A673 (cell line): ENCODE data around the gene LIX1. TPM values are rescaled to one million over a fixed set of nuclear protein-coding genes. Genes with fewer than 3 reads are reported as not detected.

Source experiments
- BruUV-seq: library from RNA; stranded (reverse); fragments of 400-500 nt; replicated peaks from 2 replicates; lab custom pipeline; 2021; lab: Mats Ljungman, UMichigan
- CTCF ChIA-PET: fragments of 300-600 bp; sonication (Branson Sonifier 250); formaldehyde crosslinking; loops from one replicate; lab custom pipeline; 2022; ENCODE audit warnings: antibody characterized with exemption; lab: Charles Lee
- POLR2A ChIA-PET: fragments of 300-600 bp; sonication (Branson Sonifier 250); formaldehyde crosslinking; loops from one replicate; lab custom pipeline; 2022; ENCODE audit warnings: antibody characterized with exemption; ENCODE audit not compliant: low non-redundant PET; lab: Charles Lee
- DNase-seq: peaks from one replicate; pipeline ENCODE4 v3.0.0-alpha.2; 2015; ENCODE audit warnings: low spot score
- H3K27ac ChIP-seq: fragments of 200-600 bp; sonication (generic); 2 replicates; pipeline ENCODE4 v1.5.1; 2016; ENCODE audit warnings: mixed run types, low read depth, mild to moderate bottlenecking, mixed read lengths, antibody characterized with exemption, low read length; ENCODE audit not compliant: poor library complexity, severe bottlenecking
- H3K27me3 ChIP-seq: fragments of 200-600 bp; sonication (generic); replicated peaks from 2 replicates; pipeline ENCODE4 v1.6.1; 2017; ENCODE audit warnings: mixed run types, low read depth, mild to moderate bottlenecking, mixed read lengths, antibody characterized with exemption, low read length; ENCODE audit not compliant: insufficient read depth, poor library complexity
- H3K36me3 ChIP-seq: fragments of 200-600 bp; sonication (generic); 2 replicates; pipeline ENCODE4 v1.6.1; 2016; ENCODE audit warnings: mixed run types, mild to moderate bottlenecking, mixed read lengths, antibody characterized with exemption, low read length; ENCODE audit not compliant: insufficient read depth, poor library complexity, severe bottlenecking
- H3K4me1 ChIP-seq: fragments of 200-600 bp; sonication (generic); 2 replicates; pipeline ENCODE4 v1.6.1; 2017; ENCODE audit warnings: mixed run types, mild to moderate bottlenecking, mixed read lengths, antibody characterized with exemption, low read length; ENCODE audit not compliant: insufficient read depth, poor library complexity, severe bottlenecking
- H3K4me3 ChIP-seq: fragments of 200-600 bp; sonication (generic); 2 replicates; pipeline ENCODE4 v1.5.1; 2016; ENCODE audit warnings: low read depth, mixed run types, mild to moderate bottlenecking, mixed read lengths, low read length; ENCODE audit not compliant: poor library complexity, severe bottlenecking
- H3K9me3 ChIP-seq: fragments of 200-600 bp; sonication (generic); 2 replicates; pipeline ENCODE4 v1.6.1; 2016; ENCODE audit warnings: mixed run types, low read depth, mild to moderate bottlenecking, mixed read lengths, antibody characterized with exemption, low read length; ENCODE audit not compliant: poor library complexity, severe bottlenecking
- CTCF ChIP-seq: fragments of 300-800, 200-600 bp; sonication (generic); conservative IDR thresholded peaks from 2 replicates; pipeline ENCODE4 v1.5.1; 2017; ENCODE audit warnings: low read depth, mild to moderate bottlenecking, antibody characterized with exemption, low read length, moderate library complexity, mixed read lengths
- EZH2 ChIP-seq: fragments of 200-600 bp; sonication (generic); IDR thresholded peaks from 2 replicates; pipeline ENCODE4 v1.6.1; 2017; ENCODE audit warnings: borderline replicate concordance, low read depth, mild to moderate bottlenecking, mixed read lengths, antibody characterized with exemption, low read length; ENCODE audit not compliant: poor library complexity, severe bottlenecking
- intact Hi-C: fragments of 100-400 bp; cut with micrococcal nuclease; formaldehyde crosslinking; loops from one replicate; pipeline ENCODE4 v1.10.0; 2022; ENCODE audit not compliant: unreplicated experiment
- total RNA-seq: library from RNA; stranded (reverse); gene quantifications from 2 replicates; pipeline ENCODE4 v1.2.3, GENCODE V29; 2021

The LIX1 gene
- total RNA-seq, 1 experiment from 2014 or later, result not detected

- CTCF ChIA-PET, result no interaction called here
- Histone ChIP-seq H3K27me3 (no peaks in the 10 kb centered on the region), H3K4me1 (peaks cover 7% of the 10 kb centered on the region), H3K4me3 (no peak overlapping the region), H3K27ac (no peak overlapping the region), H3K9me3 (no peaks in the 10 kb centered on the region), H3K36me3 (no peaks in the 10 kb centered on the region)
- DNase-seq, result no peak
- TF ChIP-seq CTCF, result no peak
- TF ChIP-seq EZH2, result no peak
- BruUV-seq, result no TSS peak
- intact Hi-C loops, result no loop called here
- POLR2A ChIA-PET, result no interaction called here
These were observed 45.6 kb downstream of the LIX1 start for GRCh38 chr5:97096846-97097245.

GRCh38 chr5:97096191-97096590 is 46.2 kb downstream of the LIX1 start:
- no peak overlapping the region for H3K27ac ChIP-seq
- DNase-seq, result no peak
- intact Hi-C loops, result no loop called here
- no peak overlapping the region for H3K4me3 ChIP-seq
- H3K27me3 ChIP-seq, result no peaks in the 10 kb centered on the region
- ChIA-PET POLR2A (no interaction called here), CTCF (no interaction called here)
- no TSS peak for BruUV-seq
- TF ChIP-seq EZH2 (no peak), CTCF (no peak)
- no peaks in the 10 kb centered on the region for H3K9me3 ChIP-seq
- H3K36me3 ChIP-seq, result no peaks in the 10 kb centered on the region
- H3K4me1 ChIP-seq, result peaks cover 7% of the 10 kb centered on the region

GRCh38 chr5:97095318-97095732 is 47.1 kb downstream of the LIX1 start:
- no peak for DNase-seq
- no peak for TF ChIP-seq CTCF
- no peak for TF ChIP-seq EZH2
- BruUV-seq, result no TSS peak
- intact Hi-C loops, result no loop called here
- Histone ChIP-seq H3K9me3 (no peaks in the 10 kb centered on the region), H3K4me1 (peaks cover 7% of the 10 kb centered on the region), H3K36me3 (no peaks in the 10 kb centered on the region), H3K27ac (no peak overlapping the region), H3K27me3 (no peaks in the 10 kb centered on the region), H3K4me3 (no peak overlapping the region)
- ChIA-PET CTCF (no interaction called here), POLR2A (no interaction called here)
